ENCODE results near the gene CHST8.

GRCh38 chr19:33653684-33654083 is 31.9 kb downstream of the CHST8 start:
- TF ChIP-seq FOXP1 (IDR thresholded peaks at IDR 0.05) (no peak), FOXP1 (CRISPR knock-in tag; IDR thresholded peaks at IDR 0.05) (no peak), ZNF850 (CRISPR knock-in tag; conservative IDR thresholded peaks at IDR 0.05) (no peak), SATB2 (CRISPR knock-in tag; IDR thresholded peaks at IDR 0.05) (no peak), MLLT10 (CRISPR knock-in tag; IDR thresholded peaks at IDR 0.05) (no peak), HMGXB4 (CRISPR knock-in tag; IDR thresholded peaks at IDR 0.05; ENCODE audit: borderline replicate concordance in 1 of 2, low read depth in 1 of 2) (no peak), ATF2 (CRISPR knock-in tag; IDR thresholded peaks at IDR 0.05) (no peak), ZNF580 (CRISPR knock-in tag; IDR thresholded peaks at IDR 0.05; ENCODE audit: borderline replicate concordance, low read depth) (no peak)

Data from HepG2 (cell line).